K562 (cell line): Measurements from ENCODE around the gene PLEKHH3. TPM values are rescaled to one million over a fixed set of nuclear protein-coding genes. Genes with fewer than 3 reads are reported as not detected.

Source experiments
- BRD9 ChIP-seq: fragments of 450-650 bp; IDR thresholded peaks from 2 replicates; pipeline ENCODE4 v1.6.1; 2018; ENCODE audit warnings: low read depth; ENCODE audit not compliant: partially characterized antibody
- CC2D1A ChIP-seq: fragments of 450-650 bp; IDR thresholded peaks from 2 replicates; pipeline ENCODE4 v1.6.1; 2017; ENCODE audit warnings: mild to moderate bottlenecking
- CHD1 ChIP-seq: fragments of 200-600 bp; sonication (generic); IDR thresholded peaks from one replicate; pipeline ENCODE4 v1.6.1; 2012; ENCODE audit warnings: mild to moderate bottlenecking, moderate library complexity, low read length, inconsistent platforms
- ETS1 ChIP-seq: conservative IDR thresholded peaks from 2 replicates; pipeline ENCODE4 v1.6.1; 2011; ENCODE audit warnings: low read depth, mild to moderate bottlenecking, low read length; ENCODE audit not compliant: control insufficient read depth
- ETV5 ChIP-seq: sonication (generic); formaldehyde crosslinking; IDR thresholded peaks from 2 replicates; pipeline ENCODE4 v1.4.0; 2020; ENCODE audit warnings: low read depth, mild to moderate bottlenecking, missing genetic modification reagents
- GTF2B ChIP-seq: IDR thresholded peaks from 2 replicates; pipeline ENCODE4 v1.6.1; 2011; ENCODE audit not compliant: insufficient read length; ENCODE audit errors: extremely low read depth
- LARP7 ChIP-seq: fragments of 450-650 bp; IDR thresholded peaks from 2 replicates; pipeline ENCODE4 v1.6.1; 2016
- MTA1 ChIP-seq: fragments of 450-650 bp; IDR thresholded peaks from 2 replicates; pipeline ENCODE4 v1.6.1; 2017; ENCODE audit warnings: borderline replicate concordance
- NFRKB ChIP-seq: fragments of 450-650 bp; IDR thresholded peaks from 2 replicates; pipeline ENCODE4 v1.6.1; 2016; ENCODE audit warnings: low read depth
- NKRF ChIP-seq: fragments of 450-650 bp; IDR thresholded peaks from 2 replicates; pipeline ENCODE4 v1.6.1; 2016; ENCODE audit warnings: borderline replicate concordance
- NRF1 ChIP-seq, 2 experiments: fragments of 450-650 bp; IDR thresholded peaks in 1 of 2; conservative IDR thresholded peaks in 1 of 2; 2 replicates each; pipeline ENCODE4 v1.6.1; 2014; ENCODE audit warnings: mild to moderate bottlenecking in 2 of 2
- PCBP1 ChIP-seq: fragments of 200-400 bp; formaldehyde crosslinking; IDR thresholded peaks from 2 replicates; pipeline ENCODE4 v1.6.1; 2018; ENCODE audit warnings: mild to moderate bottlenecking, low read depth, low read length; ENCODE audit not compliant: poor library complexity, severe bottlenecking
- PPARD ChIP-seq: fragments of 250-450 bp; sonication (Bioruptor Pico); IDR thresholded peaks from 2 replicates; pipeline ENCODE4 v1.8.0; 2022; ENCODE audit warnings: inconsistent platforms, mild to moderate bottlenecking, moderate library complexity
- PRPF4 ChIP-seq: fragments of 200-400 bp; formaldehyde crosslinking; IDR thresholded peaks from one replicate; pipeline ENCODE4 v1.6.1; 2017; ENCODE audit warnings: low read length, low read depth, mild to moderate bottlenecking; ENCODE audit not compliant: insufficient read depth, poor library complexity, severe bottlenecking
- RB1 ChIP-seq: fragments of 450-650 bp; IDR thresholded peaks from 2 replicates; pipeline ENCODE4 v1.6.1; 2017; ENCODE audit warnings: low read depth, mild to moderate bottlenecking
- SREBF2 ChIP-seq: sonication (generic); formaldehyde crosslinking; IDR thresholded peaks from 2 replicates; pipeline ENCODE4 v1.4.0; 2020; ENCODE audit warnings: mild to moderate bottlenecking, missing genetic modification reagents
- TEAD2 ChIP-seq: fragments of 450-650 bp; IDR thresholded peaks from 2 replicates; pipeline ENCODE4 v1.6.1; 2016; ENCODE audit warnings: missing genetic modification characterization, control low read depth, missing compliant biosample characterization
- TRIM28 ChIP-seq: fragments of 450-650 bp; IDR thresholded peaks from 2 replicates; pipeline ENCODE4 v1.6.1; 2017
- ZNF384 ChIP-seq: IDR thresholded peaks from 2 replicates; pipeline ENCODE4 v1.6.1; 2012; ENCODE audit warnings: low read depth, low read length, improper control_type of control experiment
- ZNF740 ChIP-seq, 3 experiments: fragments of 200-800 bp in 1 of 3; sonication (Bioruptor generic) in 1 of 3; sonication (generic) in 1 of 3; formaldehyde crosslinking in 1 of 3; IDR thresholded peaks; 2 replicates each; pipeline versions ENCODE4 v1.6.1 to v1.8.0; 2016 to 2022; ENCODE audit warnings: mild to moderate bottlenecking in 2 of 3, missing compliant biosample characterization in 2 of 3, missing genetic modification characterization in 2 of 3, missing genetic modification reagents in 1 of 3
- ZNF75A ChIP-seq: fragments of 450-650 bp; formaldehyde crosslinking; IDR thresholded peaks from 2 replicates; pipeline ENCODE4 v1.4.0; 2020; ENCODE audit warnings: mild to moderate bottlenecking
- polyA plus RNA-seq, 8 experiments: library from polyadenylated mRNA; depleted of rRNA in 4 of 8; stranded (reverse) in 5 of 8; unstranded in 3 of 8; fragments of >200 nt; fragmentation: Nextera tagmentation in 2 of 8; fragmentation: Illumina TruSeq in 1 of 8; extraction: Ambion mirVana in 2 of 8; extraction: Trizol in 1 of 8; gene quantifications; 2 replicates each; pipeline versions ENCODE4 v1.2.1 to v1.2.3, GENCODE V29; 2011 to 2014; ENCODE audit warnings: inconsistent platforms in 1 of 8, missing spikeins in 1 of 8
- total RNA-seq, 7 experiments: library from RNA; depleted of rRNA in 6 of 7; stranded (reverse); fragments of >200 nt in 6 of 7; fragmentation: Illumina TruSeq in 2 of 7; extraction: Trizol in 2 of 7; gene quantifications; 2 replicates each; pipeline versions ENCODE4 v1.2.1 to v1.2.3, GENCODE V29; 2011 to 2021; ENCODE audit warnings: low replicate concordance in 1 of 7

The PLEKHH3 gene
- total and polyA plus RNA-seq, 9 of the 15 experiments (the other 6 are each of a cell fraction or from before 2014, with no cell fraction given) = 0.58 to 34.5 (median 5.0) TPM

GRCh38 chr17:42676424-42677011 lies at the start of gene PLEKHH3 (continued):
- TF ChIP-seq ETS1 = peak; percentile 53; the same call in 1 of the 2 replicates
- TF ChIP-seq CC2D1A = no peak
- TF ChIP-seq TEAD2 (tag) = no peak
- no peak for TF ChIP-seq PPARD (CRISPR knock-in tag)
- no peak for TF ChIP-seq SREBF2
- no peak for TF ChIP-seq MTA1
- TF ChIP-seq RB1 = peak; percentile 73
- peak; percentile 48 for TF ChIP-seq CHD1
- TF ChIP-seq ZNF75A (CRISPR knock-in tag) = no peak
- TF ChIP-seq ZNF384 = no peak
- peak; percentile 67; the same call in 1 of the 2 replicates for TF ChIP-seq LARP7
- peak; percentile 59 for TF ChIP-seq ETV5 (CRISPR knock-in tag)
- no peak for TF ChIP-seq TRIM28
- peak; percentile 15 for TF ChIP-seq PCBP1
- TF ChIP-seq NRF1 (conservative IDR thresholded peaks at IDR 0.05 in 1 of 2, IDR thresholded peaks at IDR 0.05 in 1 of 2) = 0 out of 4 replicates have a peak, but pooled peaks of 1 of the 2 experiments have one; percentile 24
- TF ChIP-seq ZNF740 (CRISPR knock-in tag; IDR thresholded peaks at IDR 0.05) = no peak
- TF ChIP-seq ZNF740 (tag; IDR thresholded peaks at IDR 0.05) = no peak
- peak; percentile 46 for TF ChIP-seq BRD9
- no peak for TF ChIP-seq GTF2B
- TF ChIP-seq NKRF = peak; percentile 66; the same call in 1 of the 2 replicates
- TF ChIP-seq PRPF4 = no peak
- TF ChIP-seq NFRKB = 0 out of 2 replicates have a peak, but pooled peaks have one; percentile 41
